B cell (primary cell): ENCODE data around the gene PDE6H. TPM values are rescaled to one million over a fixed set of nuclear protein-coding genes. Genes with fewer than 3 reads are reported as not detected.
A peak's percentile ranks its signal among the peaks of the same experiment; 100 is the strongest.

Experiments used
- ATAC-seq: fragments of 200-7000 bp; cut with Tn5 transposase; one replicate; pipeline ENCODE4 v1.10.0; 2021; ENCODE audit warnings: low read depth, mild to moderate bottlenecking, moderate number of reproducible peaks, moderate library complexity
- CTCF ChIA-PET: fragments of 350-600 bp; sonication (Branson Sonifier 250); formaldehyde crosslinking; loops from one replicate; lab custom pipeline; 2021; ENCODE audit warnings: antibody characterized with exemption, inconsistent platforms; lab: Charles Lee
- POLR2A ChIA-PET: fragments of 350-600 bp; sonication (Branson Sonifier 250); formaldehyde crosslinking; loops from one replicate; lab custom pipeline; 2021; ENCODE audit warnings: antibody characterized with exemption; lab: Charles Lee
- DNase-seq: peaks from one replicate; pipeline ENCODE4 v3.0.0; 2013
- H2AFZ ChIP-seq: 2 replicates; pipeline ENCODE4 v1.6.1; 2012; ENCODE audit warnings: mild to moderate bottlenecking, low read depth, low read length; ENCODE audit not compliant: insufficient read depth, poor library complexity, severe bottlenecking
- H3K27ac ChIP-seq, 2 donors: 1 replicate in 1 of 2; 2 replicates in 1 of 2; pipeline ENCODE4 v1.5.1; 2012 to 2013; ENCODE audit warnings: low read length in 2 of 2, mild to moderate bottlenecking in 2 of 2, moderate library complexity in 1 of 2
- H3K27me3 ChIP-seq, 4 experiments: fragments of 200-600 bp in 1 of 4; sonication (generic) in 1 of 4; replicated peaks in 1 of 4; 1 replicate in 2 of 4; 2 replicates in 2 of 4; pipeline versions ENCODE4 v1.6.1 to v1.7.0; 2013 to 2016; ENCODE audit warnings: low read length in 3 of 4, mild to moderate bottlenecking in 2 of 4, mixed read lengths in 1 of 4, moderate library complexity in 1 of 4; ENCODE audit not compliant: insufficient read depth in 4 of 4, control insufficient read depth in 3 of 4; ENCODE audit errors: control extremely low read depth in 1 of 4
- H3K36me3 ChIP-seq, 2 experiments: replicated peaks in 1 of 2; 1 replicate in 1 of 2; 2 replicates in 1 of 2; pipeline versions ENCODE4 v1.6.1 to v1.7.1; 2013; ENCODE audit warnings: low read length in 1 of 2; ENCODE audit not compliant: insufficient read depth in 2 of 2, control insufficient read depth in 1 of 2; ENCODE audit errors: control extremely low read depth in 1 of 2, extremely low read depth in 1 of 2
- H3K4me1 ChIP-seq, 2 donors: fragments of 200-600 bp in 1 of 2; sonication (generic) in 1 of 2; 1 replicate in 1 of 2; 2 replicates in 1 of 2; pipeline versions ENCODE4 v1.5.1 to v1.6.1; 2013 to 2017; ENCODE audit warnings: low read length in 2 of 2; ENCODE audit not compliant: control insufficient read depth in 2 of 2, insufficient read depth in 2 of 2
- H3K4me2 ChIP-seq: replicated peaks from 2 replicates; pipeline ENCODE3; 2012; ENCODE audit warnings: mild to moderate bottlenecking, low read depth, low read length; ENCODE audit not compliant: poor library complexity, severe bottlenecking
- H3K4me3 ChIP-seq, 5 experiments: fragments of 200-600 bp in 1 of 5; sonication (generic) in 1 of 5; 1 replicate in 3 of 5; 2 replicates in 2 of 5; pipeline versions ENCODE4 v1.5.1 to v1.7.0; 2011 to 2016; ENCODE audit warnings: low read length in 4 of 5, mild to moderate bottlenecking in 4 of 5, low read depth in 2 of 5, control low read depth in 1 of 5, moderate library complexity in 1 of 5; ENCODE audit not compliant: insufficient read depth in 1 of 5; ENCODE audit errors: control extremely low read depth in 1 of 5, extremely low read depth in 1 of 5
- H3K79me2 ChIP-seq: fragments of 200-600 bp; sonication (generic); one replicate; pipeline ENCODE4 v1.6.0; 2016; ENCODE audit warnings: low read length; ENCODE audit not compliant: control insufficient read depth, insufficient read depth
- H3K9ac ChIP-seq: fragments of 200-600 bp; sonication (generic); 2 replicates; pipeline ENCODE4 v1.6.1; 2017; ENCODE audit warnings: mild to moderate bottlenecking, low read length, moderate library complexity
- H3K9me3 ChIP-seq, 3 donors: one replicate each; pipeline versions ENCODE4 v1.6.1 to v1.7.1; 2013; ENCODE audit warnings: low read length in 2 of 3; ENCODE audit not compliant: control insufficient read depth in 2 of 3, insufficient read depth in 1 of 3; ENCODE audit errors: control extremely low read depth in 1 of 3
- H4K20me1 ChIP-seq: 2 replicates; pipeline ENCODE4 v1.6.0; 2012; ENCODE audit warnings: mild to moderate bottlenecking, low read length; ENCODE audit not compliant: insufficient read depth, control insufficient read depth, poor library complexity, severe bottlenecking
- H3K27ac Mint-ChIP-seq: one replicate; pipeline ENCODE4 v1.8.0; 2021; ENCODE audit warnings: mixed read lengths
- H3K27me3 Mint-ChIP-seq: one replicate; pipeline ENCODE4 v1.8.0; 2021; ENCODE audit warnings: mixed read lengths
- H3K4me1 Mint-ChIP-seq: one replicate; pipeline ENCODE4 v1.8.0; 2021; ENCODE audit warnings: mixed read lengths
- H3K4me3 Mint-ChIP-seq: one replicate; pipeline ENCODE4 v1.8.0; 2021; ENCODE audit warnings: mixed read lengths
- H3K9me3 Mint-ChIP-seq: one replicate; pipeline ENCODE4 v1.8.0; 2022; ENCODE audit warnings: mixed read lengths; ENCODE audit not compliant: insufficient read depth
- CTCF ChIP-seq: fragments of 200-600 bp; IDR thresholded peaks from one replicate; pipeline ENCODE4 v1.8.0; 2022; ENCODE audit warnings: antibody characterized with exemption, mild to moderate bottlenecking
- EZH2 ChIP-seq: IDR thresholded peaks from 2 replicates; pipeline ENCODE4 v1.6.1; 2012; ENCODE audit warnings: borderline replicate concordance, low read depth, mild to moderate bottlenecking, moderate library complexity, low read length; ENCODE audit not compliant: insufficient read depth, poor library complexity, severe bottlenecking
- whole genome bisulfite sequencing: methylation state at CpG from one replicate; pipeline ENCODE4 v1.1.5; 2013; ENCODE audit warnings: missing lambda C conversion rate; ENCODE audit not compliant: insufficient coverage; 5-methylcytosine and 5-hydroxymethylcytosine counted together
- intact Hi-C: fragments of 100-400 bp; cut with micrococcal nuclease; formaldehyde crosslinking; loops from one replicate; pipeline ENCODE4 v1.10.0; 2022
- polyA plus RNA-seq: library from polyadenylated mRNA; depleted of rRNA; stranded (reverse); fragments of >200 nt; gene quantifications from 2 replicates; pipeline ENCODE4 v1.2.3, GENCODE V29; 2012
- total RNA-seq, 2 donors: library from RNA; stranded (reverse); fragments of 120-200 nt in 1 of 2; gene quantifications; 1 replicate in 1 of 2; 2 replicates in 1 of 2; pipeline versions ENCODE4 v1.2.3 to v1.2.4, GENCODE V29; 2013 to 2022

The PDE6H gene
- total and polyA plus RNA-seq, 2 donors (not counting 1 experiment from before 2014, with no cell fraction given) = not detected

- Mint-ChIP-seq H3K4me3 (peak overlapping the region; percentile 51), H3K27me3 (no peaks in the 10 kb centered on the region), H3K27ac (peak overlapping the region; percentile 83), H3K4me1 (peaks cover 94% of the 10 kb centered on the region), H3K9me3 (no peaks in the 10 kb centered on the region)
- no peak for ATAC-seq
- Histone ChIP-seq H3K79me2 (peaks cover 100% of the 10 kb centered on the region), H3K4me3 (peak overlapping the region in 1 of 5 experiments; percentile 49), H3K27me3 (no peaks in the 10 kb centered on the region), H3K9me3 (no peaks in the 10 kb centered on the region), H4K20me1 (peaks cover 68% of the 10 kb centered on the region), H3K4me2 (peak overlapping the region; percentile 71), H2AFZ (no peak overlapping the region), H3K9ac (peak overlapping the region; percentile 58), H3K4me1 (peaks cover 98% of the 10 kb centered on the region in 2 donors), H3K27ac (peak overlapping the region; percentile 87 to 94), H3K36me3 (peaks cover 10 to 85% of the 10 kb centered on the region in 2 experiments)
- ChIA-PET CTCF (no interaction called here), POLR2A (interaction anchor here (0.8 to 1.3 kb wide), 3 partner anchors 42 to 183 kb away, joined by 3 read pairs; a partner anchor contains a TSS)
- no peak for DNase-seq
- TF ChIP-seq CTCF (no peak), EZH2 (no peak)
- no CpG with 5 or more reads among the region's 1 CpG for WGBS
- intact Hi-C loops = loop anchor here (10.0 kb wide), 1 partner anchor 339 kb away; no protein-coding TSS in a partner anchor
These were observed 19.1 kb upstream of the PDE6H start for GRCh38 chr12:14953752-14954151.

- 73% methylated on average over 1 of the region's 4 CpGs for WGBS
- ChIA-PET CTCF (interaction anchor here (1.0 kb wide), 1 partner anchor 41 kb away, joined by 3 read pairs; no protein-coding TSS in a partner anchor), POLR2A (interaction anchor here (0.8 to 1.3 kb wide), 2 partner anchors 42 to 184 kb away, joined by 3 read pairs; a partner anchor contains a TSS)
- DNase-seq (peak; percentile 53), ATAC-seq (no peak)
- Mint-ChIP-seq H3K27me3 (no peaks in the 10 kb centered on the region), H3K27ac (peak overlapping the region; percentile 83), H3K4me1 (peaks cover 94% of the 10 kb centered on the region), H3K9me3 (no peaks in the 10 kb centered on the region), H3K4me3 (peak overlapping the region; percentile 51)
- TF ChIP-seq EZH2 (no peak), CTCF (no peak)
- Histone ChIP-seq H3K36me3 (peaks cover 9 to 81% of the 10 kb centered on the region in 2 experiments), H4K20me1 (peaks cover 73% of the 10 kb centered on the region), H3K9ac (peak overlapping the region; percentile 58), H3K79me2 (peaks cover 100% of the 10 kb centered on the region), H3K4me3 (peak overlapping the region in 1 of 5 experiments; percentile 49), H3K4me1 (peaks cover 97% of the 10 kb centered on the region in 2 donors), H3K9me3 (no peaks in the 10 kb centered on the region), H3K4me2 (peak overlapping the region; percentile 71), H3K27ac (peak overlapping the region; percentile 87 to 94), H3K27me3 (no peaks in the 10 kb centered on the region), H2AFZ (no peak overlapping the region)
- intact Hi-C loops = loop anchor here (10.0 kb wide), 1 partner anchor 339 kb away; no protein-coding TSS in a partner anchor
These were observed 18.6 kb upstream of the PDE6H start for GRCh38 chr12:14954269-14954668.
